Measurements from ENCODE around the gene EBLN1.

DNA sequence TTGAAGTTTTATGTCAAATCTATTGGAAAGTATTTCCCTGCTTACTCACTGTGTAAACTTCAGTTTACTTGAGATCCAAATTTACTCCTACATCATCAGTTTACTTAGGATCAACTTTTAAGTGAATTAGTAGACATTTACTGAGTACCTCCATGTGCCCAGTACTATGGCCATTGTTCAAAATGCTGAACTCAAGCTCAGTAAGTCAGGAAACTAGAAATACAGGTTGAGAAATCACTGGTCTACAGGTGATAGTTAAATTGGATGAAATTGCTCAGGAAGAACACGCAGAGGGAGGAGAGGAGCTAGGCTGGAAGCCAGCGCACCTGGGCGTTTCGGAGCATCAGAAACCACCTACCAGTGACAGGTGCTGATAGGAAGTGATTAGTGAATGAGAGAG lies 25.5 kb upstream of the EBLN1 start:
- TF ChIP-seq CTCF (IDR thresholded peaks at IDR 0.05; ENCODE audit: borderline replicate concordance, extremely low read depth, low read length, poor library complexity, severe bottlenecking) (no peak), EZH2 (IDR thresholded peaks at IDR 0.05; ENCODE audit: borderline replicate concordance, low read depth, low read length, severe bottlenecking) (no peak)
